Measurements from ENCODE around the gene TADA3. TPM values are rescaled to one million over a fixed set of nuclear protein-coding genes. Genes with fewer than 3 reads are reported as not detected.

TADA3 gene
- total RNA-seq, 1 donor, result 102 TPM

DNA sequence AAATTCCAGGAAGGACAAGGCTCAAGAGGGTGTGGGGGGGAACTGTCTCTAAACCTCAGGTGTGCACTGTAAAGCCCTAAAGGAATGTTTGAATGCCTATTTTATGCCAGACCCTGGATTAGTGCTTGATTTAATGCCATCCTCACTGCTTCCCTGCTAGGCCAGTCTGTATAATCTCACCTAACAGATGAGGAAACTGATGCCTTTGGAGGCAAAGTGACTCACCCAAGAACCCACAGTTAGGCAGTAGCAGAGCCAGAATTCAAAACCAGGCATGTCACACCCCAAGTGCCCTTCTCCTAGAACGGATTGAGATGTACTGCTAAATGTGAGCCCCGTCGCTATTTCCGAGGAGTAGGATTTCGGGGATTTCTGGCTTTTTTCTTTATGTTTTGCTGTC is 30.4 kb downstream of the TADA3 start:
- no peaks in the 10 kb centered on the region for H4K20me1 ChIP-seq (ENCODE audit: insufficient read depth, low read length)
- no peaks in the 10 kb centered on the region for H3K9me3 ChIP-seq (ENCODE audit: low read depth, low read length)
- H3K36me3 ChIP-seq (ENCODE audit: insufficient read depth, low read length), result peaks cover 42% of the 10 kb centered on the region
- TF ChIP-seq, protein P1, sequence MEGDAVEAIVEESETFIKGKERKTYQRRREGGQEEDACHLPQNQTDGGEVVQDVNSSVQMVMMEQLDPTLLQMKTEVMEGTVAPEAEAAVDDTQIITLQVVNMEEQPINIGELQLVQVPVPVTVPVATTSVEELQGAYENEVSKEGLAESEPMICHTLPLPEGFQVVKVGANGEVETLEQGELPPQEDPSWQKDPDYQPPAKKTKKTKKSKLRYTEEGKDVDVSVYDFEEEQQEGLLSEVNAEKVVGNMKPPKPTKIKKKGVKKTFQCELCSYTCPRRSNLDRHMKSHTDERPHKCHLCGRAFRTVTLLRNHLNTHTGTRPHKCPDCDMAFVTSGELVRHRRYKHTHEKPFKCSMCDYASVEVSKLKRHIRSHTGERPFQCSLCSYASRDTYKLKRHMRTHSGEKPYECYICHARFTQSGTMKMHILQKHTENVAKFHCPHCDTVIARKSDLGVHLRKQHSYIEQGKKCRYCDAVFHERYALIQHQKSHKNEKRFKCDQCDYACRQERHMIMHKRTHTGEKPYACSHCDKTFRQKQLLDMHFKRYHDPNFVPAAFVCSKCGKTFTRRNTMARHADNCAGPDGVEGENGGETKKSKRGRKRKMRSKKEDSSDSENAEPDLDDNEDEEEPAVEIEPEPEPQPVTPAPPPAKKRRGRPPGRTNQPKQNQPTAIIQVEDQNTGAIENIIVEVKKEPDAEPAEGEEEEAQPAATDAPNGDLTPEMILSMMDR (IDR thresholded peaks at IDR 0.05; ENCODE audit: extremely low read depth, low read depth, low read length), result no peak
- DNase-seq (ENCODE audit: insufficient read length, low spot score, missing footprints), result peak; percentile 29
- no peaks in the 10 kb centered on the region for H3K4me1 ChIP-seq (ENCODE audit: insufficient read depth, low read length)
- H3K79me2 ChIP-seq (ENCODE audit: insufficient read depth, low read length), result no peaks in the 10 kb centered on the region
- H2AFZ ChIP-seq (ENCODE audit: low read length), result no peak overlapping the region
- H3K4me2 ChIP-seq (ENCODE audit: insufficient read depth, low read length), result no peak overlapping the region
- H3K27me3 ChIP-seq (ENCODE audit: insufficient read depth, low read length), result no peaks in the 10 kb centered on the region
- H3K4me3 ChIP-seq (ENCODE audit: insufficient read depth, low read length), result no peak overlapping the region
- no peak overlapping the region for H3K27ac ChIP-seq (ENCODE audit: low read depth, low read length)

DNA sequence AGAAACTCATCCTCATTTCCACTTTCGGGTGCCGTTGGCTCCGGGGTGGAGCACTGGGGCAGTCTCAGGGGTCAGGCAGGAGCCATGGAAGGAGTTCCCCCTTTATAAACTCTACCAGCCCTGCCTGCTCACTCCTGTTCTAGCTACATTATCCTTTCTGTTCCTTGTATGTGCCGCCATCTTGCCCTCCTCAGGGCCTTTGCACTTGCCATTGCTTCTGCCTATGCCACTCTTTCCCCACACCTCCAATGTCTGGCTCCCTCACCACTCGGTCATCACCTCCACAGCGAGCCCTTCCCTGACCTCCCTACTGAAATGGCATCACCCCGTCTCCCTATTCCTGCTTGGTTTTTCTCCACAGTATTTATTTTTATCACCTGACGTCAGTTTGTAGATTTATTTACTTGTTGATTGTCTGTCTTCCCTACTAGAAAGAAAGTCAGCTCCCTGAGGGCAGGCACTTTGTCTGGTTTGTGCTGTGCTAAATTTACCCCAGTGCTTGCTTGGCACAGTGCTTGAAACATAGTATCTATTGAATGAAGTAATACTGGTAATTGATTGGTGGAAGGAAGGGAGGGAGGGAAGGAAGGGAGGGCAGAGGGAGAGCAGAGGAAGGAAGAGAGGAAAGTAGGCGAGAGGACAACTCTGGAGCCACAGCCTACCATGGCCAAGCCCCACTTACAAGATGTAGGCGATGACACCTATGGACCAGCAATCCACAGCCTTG is 31.3 kb downstream of the TADA3 start:
- H2AFZ ChIP-seq (ENCODE audit: low read length), result no peak overlapping the region
- no peak overlapping the region for H3K4me3 ChIP-seq (ENCODE audit: insufficient read depth, low read length)
- no peak overlapping the region for H3K4me2 ChIP-seq (ENCODE audit: insufficient read depth, low read length)
- H3K79me2 ChIP-seq (ENCODE audit: insufficient read depth, low read length), result no peaks in the 10 kb centered on the region
- no peaks in the 10 kb centered on the region for H4K20me1 ChIP-seq (ENCODE audit: insufficient read depth, low read length)
- no peaks in the 10 kb centered on the region for H3K9me3 ChIP-seq (ENCODE audit: low read depth, low read length)
- peaks cover 44% of the 10 kb centered on the region for H3K36me3 ChIP-seq (ENCODE audit: insufficient read depth, low read length)
- H3K27ac ChIP-seq (ENCODE audit: low read depth, low read length), result no peak overlapping the region
- TF ChIP-seq, protein P1 (IDR thresholded peaks at IDR 0.05; ENCODE audit: extremely low read depth, low read depth, low read length), result no peak
- no peaks in the 10 kb centered on the region for H3K27me3 ChIP-seq (ENCODE audit: insufficient read depth, low read length)
- DNase-seq (ENCODE audit: insufficient read length, low spot score, missing footprints), result peak; percentile 72
- H3K4me1 ChIP-seq (ENCODE audit: insufficient read depth, low read length), result no peaks in the 10 kb centered on the region

DNA sequence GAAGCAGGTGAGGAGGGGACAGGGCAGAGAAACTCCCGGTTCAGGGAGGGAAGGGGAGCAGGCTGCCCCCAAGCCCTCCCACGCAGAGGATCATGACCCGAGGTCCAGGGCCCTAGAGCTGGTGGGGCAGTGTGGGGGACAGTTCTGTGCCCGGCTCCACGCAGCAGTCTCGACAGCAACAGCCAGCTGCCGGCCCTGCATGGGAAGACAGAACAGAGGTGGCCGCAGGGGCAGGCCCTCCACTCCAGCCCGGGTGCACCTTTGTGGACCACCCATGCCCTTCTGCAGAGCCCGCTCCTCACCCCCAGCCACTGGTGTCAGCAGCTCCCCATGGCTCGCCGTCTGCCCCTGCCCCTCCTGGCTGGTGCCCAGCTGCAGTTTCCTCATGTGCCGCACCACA is 34.8 kb downstream of the TADA3 start:
- H3K36me3 ChIP-seq (ENCODE audit: insufficient read depth, low read length), result peaks cover 37% of the 10 kb centered on the region
- no peak overlapping the region for H3K27ac ChIP-seq (ENCODE audit: low read depth, low read length)
- H3K4me3 ChIP-seq (ENCODE audit: insufficient read depth, low read length), result no peak overlapping the region
- H3K79me2 ChIP-seq (ENCODE audit: insufficient read depth, low read length), result no peaks in the 10 kb centered on the region
- no peak overlapping the region for H2AFZ ChIP-seq (ENCODE audit: low read length)
- TF ChIP-seq, protein P1 (IDR thresholded peaks at IDR 0.05; ENCODE audit: extremely low read depth, low read depth, low read length), result no peak
- no peaks in the 10 kb centered on the region for H4K20me1 ChIP-seq (ENCODE audit: insufficient read depth, low read length)
- no peaks in the 10 kb centered on the region for H3K9me3 ChIP-seq (ENCODE audit: low read depth, low read length)
- no peak overlapping the region for H3K4me2 ChIP-seq (ENCODE audit: insufficient read depth, low read length)
- DNase-seq (ENCODE audit: insufficient read length, low spot score, missing footprints), result no peak
- H3K27me3 ChIP-seq (ENCODE audit: insufficient read depth, low read length), result no peaks in the 10 kb centered on the region
- no peaks in the 10 kb centered on the region for H3K4me1 ChIP-seq (ENCODE audit: insufficient read depth, low read length)

DNA sequence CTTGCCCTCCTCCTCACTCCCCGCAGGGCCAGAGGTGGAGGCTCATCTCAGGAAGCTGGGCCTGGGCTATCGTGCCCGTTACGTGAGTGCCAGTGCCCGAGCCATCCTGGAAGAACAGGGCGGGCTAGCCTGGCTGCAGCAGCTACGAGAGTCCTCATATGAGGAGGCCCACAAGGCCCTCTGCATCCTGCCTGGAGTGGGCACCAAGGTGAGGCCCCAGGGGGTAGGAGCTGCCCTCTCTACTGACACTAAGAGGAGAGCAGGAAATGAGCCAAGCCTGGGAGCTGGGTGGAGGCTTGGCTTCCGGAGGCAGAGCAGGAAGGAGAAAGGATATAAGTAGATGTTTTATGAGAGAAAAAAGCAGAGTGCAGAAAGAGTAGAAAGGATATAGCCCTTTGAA is 37.6 kb downstream of the TADA3 start:
- H3K4me3 ChIP-seq (ENCODE audit: insufficient read depth, low read length), result no peak overlapping the region
- peaks cover 32% of the 10 kb centered on the region for H3K36me3 ChIP-seq (ENCODE audit: insufficient read depth, low read length)
- H2AFZ ChIP-seq (ENCODE audit: low read length), result no peak overlapping the region
- H4K20me1 ChIP-seq (ENCODE audit: insufficient read depth, low read length), result no peaks in the 10 kb centered on the region
- no peak for DNase-seq (ENCODE audit: insufficient read length, low spot score, missing footprints)
- H3K4me2 ChIP-seq (ENCODE audit: insufficient read depth, low read length), result no peak overlapping the region
- peaks cover 15% of the 10 kb centered on the region for H3K4me1 ChIP-seq (ENCODE audit: insufficient read depth, low read length)
- H3K27ac ChIP-seq (ENCODE audit: low read depth, low read length), result no peak overlapping the region
- peaks cover 16% of the 10 kb centered on the region for H3K79me2 ChIP-seq (ENCODE audit: insufficient read depth, low read length)
- no peaks in the 10 kb centered on the region for H3K27me3 ChIP-seq (ENCODE audit: insufficient read depth, low read length)
- H3K9me3 ChIP-seq (ENCODE audit: low read depth, low read length), result no peaks in the 10 kb centered on the region
- TF ChIP-seq, protein P1 (IDR thresholded peaks at IDR 0.05; ENCODE audit: extremely low read depth, low read depth, low read length), result no peak

All from osteoblast (primary cell).